HepG2 (cell line): ENCODE measurements around the gene RTCA. TPM values are rescaled to one million over a fixed set of nuclear protein-coding genes. Genes with fewer than 3 reads are reported as not detected.

Source experiments
- ARID3A ChIP-seq: IDR thresholded peaks from 2 replicates; pipeline ENCODE4 v1.6.1; 2012; ENCODE audit warnings: low read depth, low read length, improper control_type of control experiment
- DDIT3 ChIP-seq: sonication (generic); formaldehyde crosslinking; IDR thresholded peaks from 2 replicates; pipeline ENCODE4 v1.4.0; 2020; ENCODE audit warnings: mild to moderate bottlenecking, missing genetic modification reagents
- EEA1 ChIP-seq: sonication (generic); formaldehyde crosslinking; IDR thresholded peaks from 2 replicates; pipeline ENCODE4 v1.5.1; 2020; ENCODE audit warnings: mild to moderate bottlenecking, missing genetic modification reagents, borderline replicate concordance
- HNF4G ChIP-seq, 2 experiments: sonication (generic) in 1 of 2; formaldehyde crosslinking in 1 of 2; IDR thresholded peaks; 2 replicates each; pipeline versions ENCODE4 v1.4.0 to v1.6.1; 2011 to 2020; ENCODE audit warnings: borderline replicate concordance in 2 of 2, low read depth in 2 of 2, mild to moderate bottlenecking in 2 of 2, low read length in 1 of 2, missing genetic modification reagents in 1 of 2, moderate library complexity in 1 of 2
- JUNB ChIP-seq: sonication (generic); formaldehyde crosslinking; IDR thresholded peaks from 2 replicates; pipeline ENCODE4 v1.8.0; 2022; ENCODE audit warnings: missing genetic modification reagents, mild to moderate bottlenecking, borderline replicate concordance
- JUND ChIP-seq: sonication (generic); formaldehyde crosslinking; IDR thresholded peaks from 2 replicates; pipeline ENCODE4 v1.8.0; 2022; ENCODE audit warnings: mild to moderate bottlenecking, missing genetic modification reagents
- KLF16 ChIP-seq, 2 experiments: sonication (generic) in 1 of 2; formaldehyde crosslinking in 1 of 2; IDR thresholded peaks; 2 replicates each; pipeline versions ENCODE4 v1.6.1 to v1.8.0; 2016 to 2023; ENCODE audit warnings: missing genetic modification reagents in 2 of 2, missing compliant biosample characterization in 1 of 2
- MYNN ChIP-seq: sonication (generic); formaldehyde crosslinking; IDR thresholded peaks from 2 replicates; pipeline ENCODE4 v1.4.0; 2020; ENCODE audit warnings: mild to moderate bottlenecking, low read depth, missing genetic modification reagents
- MYPOP ChIP-seq: sonication (generic); formaldehyde crosslinking; IDR thresholded peaks from 2 replicates; pipeline ENCODE4 v1.8.1; 2023; ENCODE audit warnings: mild to moderate bottlenecking, moderate library complexity, missing genetic modification reagents
- REXO4 ChIP-seq: sonication (generic); formaldehyde crosslinking; IDR thresholded peaks from 2 replicates; pipeline ENCODE4 v1.8.0; 2022; ENCODE audit warnings: missing genetic modification reagents, mild to moderate bottlenecking, borderline replicate concordance
- SALL1 ChIP-seq: sonication (generic); formaldehyde crosslinking; IDR thresholded peaks from 2 replicates; pipeline ENCODE4 v1.8.0; 2022; ENCODE audit warnings: mild to moderate bottlenecking, missing genetic modification reagents
- SAP130 ChIP-seq: IDR thresholded peaks from 2 replicates; pipeline ENCODE4 v1.6.1; 2016; ENCODE audit warnings: low read depth
- THAP7 ChIP-seq: sonication (generic); formaldehyde crosslinking; IDR thresholded peaks from 2 replicates; pipeline ENCODE4 v1.8.1; 2023; ENCODE audit warnings: mild to moderate bottlenecking, missing genetic modification reagents
- ZBTB42 ChIP-seq: sonication (generic); formaldehyde crosslinking; IDR thresholded peaks from 2 replicates; pipeline ENCODE4 v1.5.0; 2020; ENCODE audit warnings: mild to moderate bottlenecking, missing genetic modification reagents
- ZNF160 ChIP-seq: sonication (generic); formaldehyde crosslinking; IDR thresholded peaks from 2 replicates; pipeline ENCODE4 v1.8.0; 2022; ENCODE audit warnings: mild to moderate bottlenecking, inconsistent platforms, missing genetic modification reagents
- ZNF18 ChIP-seq: sonication (generic); formaldehyde crosslinking; IDR thresholded peaks from 2 replicates; pipeline ENCODE4 v1.8.0; 2022; ENCODE audit warnings: mild to moderate bottlenecking, missing genetic modification reagents; ENCODE audit not compliant: insufficient replicate concordance
- ZNF460 ChIP-seq: sonication (generic); formaldehyde crosslinking; IDR thresholded peaks from 2 replicates; pipeline ENCODE4 v1.5.1; 2020; ENCODE audit warnings: missing genetic modification reagents, mild to moderate bottlenecking, borderline replicate concordance
- ZNF484 ChIP-seq: sonication (generic); formaldehyde crosslinking; IDR thresholded peaks from 2 replicates; pipeline ENCODE4 v1.5.1; 2020; ENCODE audit warnings: mild to moderate bottlenecking, low read depth, missing genetic modification reagents, borderline replicate concordance
- ZNF496 ChIP-seq: sonication (generic); formaldehyde crosslinking; IDR thresholded peaks from 2 replicates; pipeline ENCODE4 v1.8.1; 2023; ENCODE audit warnings: mild to moderate bottlenecking, moderate library complexity, missing genetic modification reagents; ENCODE audit not compliant: insufficient replicate concordance
- ZNF552 ChIP-seq: sonication (generic); formaldehyde crosslinking; IDR thresholded peaks from 2 replicates; pipeline ENCODE4 v1.9.0; 2022; ENCODE audit warnings: missing genetic modification reagents, mild to moderate bottlenecking, borderline replicate concordance
- ZNF567 ChIP-seq: sonication (generic); formaldehyde crosslinking; IDR thresholded peaks from 2 replicates; pipeline ENCODE4 v1.8.1; 2023; ENCODE audit warnings: mild to moderate bottlenecking, missing genetic modification reagents, borderline replicate concordance
- ZNF569 ChIP-seq: sonication (generic); formaldehyde crosslinking; IDR thresholded peaks from 2 replicates; pipeline ENCODE4 v1.5.0; 2020; ENCODE audit warnings: mild to moderate bottlenecking, missing genetic modification reagents, moderate library complexity, borderline replicate concordance
- ZNF83 ChIP-seq: sonication (generic); formaldehyde crosslinking; IDR thresholded peaks from 2 replicates; pipeline ENCODE4 v1.4.0; 2020; ENCODE audit warnings: missing genetic modification reagents, mild to moderate bottlenecking, borderline replicate concordance
- polyA plus RNA-seq, 8 experiments: library from polyadenylated mRNA; depleted of rRNA in 3 of 8; stranded (reverse) in 7 of 8; unstranded in 1 of 8; fragments of >200 nt; fragmentation: Illumina TruSeq in 4 of 8; extraction: Trizol in 4 of 8; gene quantifications; 2 replicates each; pipeline versions ENCODE4 v1.2.1 to v1.2.3, GENCODE V29; 2011 to 2016; ENCODE audit warnings: low read depth in 4 of 8, missing spikeins in 1 of 8, mixed read lengths in 1 of 8; ENCODE audit not compliant: insufficient read depth in 1 of 8
- total RNA-seq, 5 experiments: library from RNA; depleted of rRNA; stranded (reverse); fragments of >200 nt; fragmentation: Illumina TruSeq; extraction: Trizol; gene quantifications; 2 replicates each; pipeline ENCODE4 v1.2.3, GENCODE V29; 2016; ENCODE audit warnings: low read depth in 1 of 5

The RTCA gene
- total and polyA plus RNA-seq, 2 of the 13 experiments (the other 11 are each of a cell fraction or from before 2014, with no cell fraction given), result 22.7 to 31.0 TPM

GRCh38 chr1:100249537-100250257 lies 16.3 kb upstream of the RTCA start, which contains the start of gene DBT (continued):
- no peak for TF ChIP-seq ARID3A
- no peak for TF ChIP-seq MYPOP
- TF ChIP-seq ZNF83 (CRISPR knock-in tag), result no peak
- no peak for TF ChIP-seq DDIT3 (CRISPR knock-in tag)
- no peak for TF ChIP-seq ZNF460 (CRISPR knock-in tag)
- TF ChIP-seq ZNF567, result no peak
- TF ChIP-seq KLF16 (CRISPR knock-in tag; IDR thresholded peaks at IDR 0.05), result peak in 1 of 2 experiments; percentile 79; a peak in 2 of 4 replicates
- TF ChIP-seq JUND (CRISPR knock-in tag), result no peak
- TF ChIP-seq SALL1 (CRISPR knock-in tag), result peak; percentile 77
- peak; percentile 96 for TF ChIP-seq SAP130 (CRISPR knock-in tag)
- no peak for TF ChIP-seq ZNF160
- TF ChIP-seq HNF4G (IDR thresholded peaks at IDR 0.05; ENCODE audit: borderline replicate concordance, low read depth, low read length), result no peak
- no peak for TF ChIP-seq HNF4G (CRISPR knock-in tag; IDR thresholded peaks at IDR 0.05; ENCODE audit: borderline replicate concordance, low read depth)
- TF ChIP-seq THAP7 (CRISPR knock-in tag), result no peak
- no peak for TF ChIP-seq ZNF18 (CRISPR knock-in tag)
- no peak; the same call in 1 of the 2 replicates for TF ChIP-seq ZNF552 (CRISPR knock-in tag)
- TF ChIP-seq MYNN, result peak; percentile 60; the same call in 1 of the 2 replicates
- TF ChIP-seq ZNF484 (CRISPR knock-in tag), result no peak
- 0 out of 2 replicates have a peak, but pooled peaks have one; percentile 54 for TF ChIP-seq ZBTB42
- no peak for TF ChIP-seq EEA1 (CRISPR knock-in tag)
- TF ChIP-seq ZNF496, result no peak
- no peak for TF ChIP-seq JUNB
- no peak for TF ChIP-seq ZNF569 (CRISPR knock-in tag)
- TF ChIP-seq REXO4 (CRISPR knock-in tag), result no peak
